Caco-2 (cell line): ENCODE data around the gene NFKB1. TPM values are rescaled to one million over a fixed set of nuclear protein-coding genes. Genes with fewer than 3 reads are reported as not detected.
A peak's percentile ranks its signal among the peaks of the same experiment; 100 is the strongest.

ENCODE experiments used
- BruUV-seq: library from RNA; stranded (reverse); fragments of 400-500 nt; replicated peaks from 2 replicates; lab custom pipeline; 2021; lab: Mats Ljungman, UMichigan
- CTCF ChIA-PET: fragments of 300-600 bp; sonication (Branson Sonifier 250); formaldehyde crosslinking; loops from one replicate; lab custom pipeline; 2022; ENCODE audit warnings: antibody characterized with exemption; lab: Charles Lee
- POLR2A ChIA-PET: fragments of 300-600 bp; sonication (Branson Sonifier 250); formaldehyde crosslinking; loops from one replicate; lab custom pipeline; 2022; ENCODE audit warnings: antibody characterized with exemption; lab: Charles Lee
- DNase-seq, 2 experiments: peaks; one replicate each; pipeline versions ENCODE4 v3.0.0 to v3.0.0-alpha.2; 2020 to 2022
- H3K27me3 ChIP-seq: replicated peaks from 2 replicates; pipeline ENCODE4 v1.6.0; 2011; ENCODE audit warnings: low read length; ENCODE audit not compliant: control insufficient read depth, insufficient read depth
- H3K36me3 ChIP-seq: 2 replicates; pipeline ENCODE4 v1.5.1; 2011; ENCODE audit warnings: low read length; ENCODE audit not compliant: control insufficient read depth, insufficient read depth
- H3K4me1 ChIP-seq: fragments of 250-450 bp; sonication (Bioruptor Pico); 2 replicates; pipeline ENCODE4 v1.5.1; 2020; ENCODE audit warnings: mild to moderate bottlenecking
- H3K4me3 ChIP-seq: 2 replicates; pipeline ENCODE4 v1.5.1; 2011; ENCODE audit warnings: low read depth, mild to moderate bottlenecking, control low read depth, low read length
- H3K9me3 ChIP-seq: fragments of 250-450 bp; sonication (Bioruptor Pico); 2 replicates; pipeline ENCODE4 v1.5.1; 2020; ENCODE audit warnings: mild to moderate bottlenecking, moderate library complexity
- H3K27ac Mint-ChIP-seq: one replicate; pipeline ENCODE4 v1.8.0; 2022; ENCODE audit warnings: mixed read lengths; ENCODE audit not compliant: unreplicated experiment
- H3K27me3 Mint-ChIP-seq: one replicate; pipeline ENCODE4 v1.8.0; 2022; ENCODE audit warnings: mixed read lengths; ENCODE audit not compliant: insufficient read depth, unreplicated experiment
- H3K36me3 Mint-ChIP-seq: one replicate; pipeline ENCODE4 v1.8.0; 2022; ENCODE audit warnings: mild to moderate bottlenecking, mixed read lengths; ENCODE audit not compliant: insufficient read depth, unreplicated experiment
- H3K4me1 Mint-ChIP-seq: one replicate; pipeline ENCODE4 v1.8.0; 2022; ENCODE audit warnings: low read depth, mixed read lengths; ENCODE audit not compliant: unreplicated experiment
- H3K4me3 Mint-ChIP-seq: one replicate; pipeline ENCODE4 v1.8.0; 2022; ENCODE audit warnings: mild to moderate bottlenecking, moderate library complexity, mixed read lengths; ENCODE audit not compliant: unreplicated experiment
- H3K9me3 Mint-ChIP-seq: one replicate; pipeline ENCODE4 v1.8.0; 2022; ENCODE audit warnings: mixed read lengths; ENCODE audit not compliant: unreplicated experiment
- CTCF ChIP-seq, 2 experiments: fragments of 200-600 bp in 1 of 2; IDR thresholded peaks; 1 replicate in 1 of 2; 2 replicates in 1 of 2; pipeline versions ENCODE4 v1.5.1 to v1.8.0; 2011 to 2022; ENCODE audit warnings: antibody characterized with exemption in 1 of 2, control low read depth in 1 of 2, inconsistent platforms in 1 of 2, low read depth in 1 of 2, low read length in 1 of 2, mild to moderate bottlenecking in 1 of 2, moderate library complexity in 1 of 2; ENCODE audit not compliant: insufficient read depth in 1 of 2, severe bottlenecking in 1 of 2, unreplicated experiment in 1 of 2
- intact Hi-C: fragments of 100-400 bp; cut with micrococcal nuclease; formaldehyde crosslinking; loops from one replicate; pipeline ENCODE4 v1.10.0; 2022; ENCODE audit not compliant: unreplicated experiment
- total RNA-seq: library from RNA; stranded (reverse); gene quantifications from 2 replicates; pipeline ENCODE4 v1.2.3, GENCODE V29; 2022

NFKB1 gene
- total RNA-seq, 1 experiment from 2014 or later: 33.0 TPM

- no peaks in the 10 kb centered on the region for H3K27me3 ChIP-seq
- Mint-ChIP-seq H3K27me3 (no peaks in the 10 kb centered on the region), H3K4me1 (no peaks in the 10 kb centered on the region), H3K9me3 (no peaks in the 10 kb centered on the region), H3K27ac (no peak overlapping the region), H3K36me3 (peaks cover 33% of the 10 kb centered on the region), H3K4me3 (no peak overlapping the region)
- CTCF ChIA-PET: no interaction called here
- H3K4me1 ChIP-seq: no peaks in the 10 kb centered on the region
- TSS peak; percentile 88 for BruUV-seq
- no peak for DNase-seq
- H3K9me3 ChIP-seq: no peaks in the 10 kb centered on the region
- H3K36me3 ChIP-seq: no peaks in the 10 kb centered on the region
- no peak for TF ChIP-seq CTCF (IDR thresholded peaks at IDR 0.05; ENCODE audit: insufficient read depth in 1 of 2, low read depth in 1 of 2, low read length in 1 of 2, severe bottlenecking in 1 of 2, unreplicated experiment in 1 of 2)
- POLR2A ChIA-PET: no interaction called here
- intact Hi-C loops: no loop called here
- no peak overlapping the region for H3K4me3 ChIP-seq
These were observed 130.5 kb downstream of the NFKB1 start for GRCh38 chr4:102631616-102632015.

- no peak overlapping the region for H3K4me3 ChIP-seq
- no peak for DNase-seq
- BruUV-seq: no TSS peak
- intact Hi-C loops: no loop called here
- Mint-ChIP-seq H3K36me3 (peaks cover 41% of the 10 kb centered on the region), H3K27me3 (no peaks in the 10 kb centered on the region), H3K27ac (no peak overlapping the region), H3K4me3 (no peak overlapping the region), H3K9me3 (no peaks in the 10 kb centered on the region), H3K4me1 (no peaks in the 10 kb centered on the region)
- no peaks in the 10 kb centered on the region for H3K36me3 ChIP-seq
- no peaks in the 10 kb centered on the region for H3K4me1 ChIP-seq
- H3K27me3 ChIP-seq: no peaks in the 10 kb centered on the region
- CTCF ChIA-PET: interaction anchor here (0.6 kb wide), 1 partner anchor 184 kb away, joined by 4 read pairs; no protein-coding TSS in a partner anchor
- POLR2A ChIA-PET: interaction anchor here (0.6 to 0.7 kb wide), 2 partner anchors 11 to 138 kb away, joined by 3 read pairs; no protein-coding TSS in a partner anchor
- no peaks in the 10 kb centered on the region for H3K9me3 ChIP-seq
- no peak for TF ChIP-seq CTCF (IDR thresholded peaks at IDR 0.05; ENCODE audit: insufficient read depth in 1 of 2, low read depth in 1 of 2, low read length in 1 of 2, severe bottlenecking in 1 of 2, unreplicated experiment in 1 of 2)
These were observed 131.3 kb downstream of the NFKB1 start for GRCh38 chr4:102632241-102633065.

- no peaks in the 10 kb centered on the region for H3K36me3 ChIP-seq
- no peak for TF ChIP-seq CTCF (IDR thresholded peaks at IDR 0.05; ENCODE audit: insufficient read depth in 1 of 2, low read depth in 1 of 2, low read length in 1 of 2, severe bottlenecking in 1 of 2, unreplicated experiment in 1 of 2)
- H3K27me3 Mint-ChIP-seq: no peaks in the 10 kb centered on the region
- intact Hi-C loops: no loop called here
- no peaks in the 10 kb centered on the region for H3K4me1 Mint-ChIP-seq
- no peak overlapping the region for H3K4me3 Mint-ChIP-seq
- no peaks in the 10 kb centered on the region for H3K27me3 ChIP-seq
- no TSS peak for BruUV-seq
- H3K36me3 Mint-ChIP-seq: peaks cover 48% of the 10 kb centered on the region
- ChIA-PET CTCF (interaction anchor here (0.6 kb wide), 1 partner anchor 185 kb away, joined by 4 read pairs; no protein-coding TSS in a partner anchor), POLR2A (no interaction called here)
- H3K4me3 ChIP-seq: no peak overlapping the region
- H3K27ac Mint-ChIP-seq: no peak overlapping the region
- H3K9me3 ChIP-seq: no peaks in the 10 kb centered on the region
- no peaks in the 10 kb centered on the region for H3K4me1 ChIP-seq
- H3K9me3 Mint-ChIP-seq: no peaks in the 10 kb centered on the region
- DNase-seq: no peak
These were observed 131.9 kb downstream of the NFKB1 start for GRCh38 chr4:102633100-102633499.
